Astrocyte of the spinal cord (primary cell): ENCODE data around the gene RRBP1.

Experiments used
- DNase-seq: peaks from one replicate; pipeline ENCODE4 v3.0.0; 2011; ENCODE audit warnings: low read depth, low spot score
- H3K4me3 ChIP-seq: 2 replicates; pipeline ENCODE4 v1.5.1; 2011; ENCODE audit warnings: low read depth, mild to moderate bottlenecking, low read length, moderate library complexity
- CTCF ChIP-seq: IDR thresholded peaks from 2 replicates; pipeline ENCODE4 v1.5.1; 2012; ENCODE audit warnings: low read depth, mild to moderate bottlenecking, low read length, inconsistent platforms
- in situ Hi-C: cut with HindIII; loops from 2 replicates; pipeline ENCODE4 v1.10.0; 2017; ENCODE audit warnings: low sequenced_read_pairs

RRBP1 gene

GRCh38 chr20:17657898-17658647 lies 24.0 kb downstream of the RRBP1 start:
- no peak overlapping the region for H3K4me3 ChIP-seq
- TF ChIP-seq CTCF, result no peak
- in situ Hi-C loops, result no loop called here
- DNase-seq, result no peak

GRCh38 chr20:17657079-17657825 lies 24.8 kb downstream of the RRBP1 start:
- no peak overlapping the region for H3K4me3 ChIP-seq
- DNase-seq, result no peak
- in situ Hi-C loops, result no loop called here
- TF ChIP-seq CTCF, result no peak

- DNase-seq, result peak; percentile 37
- in situ Hi-C loops, result no loop called here
- no peak for TF ChIP-seq CTCF
- H3K4me3 ChIP-seq, result no peak overlapping the region
Observed at GRCh38 chr20:17655865-17656479, 26.1 kb downstream of the RRBP1 start.

GRCh38 chr20:17655286-17655651 lies 26.8 kb downstream of the RRBP1 start:
- H3K4me3 ChIP-seq, result no peak overlapping the region
- no peak for TF ChIP-seq CTCF
- in situ Hi-C loops, result no loop called here
- DNase-seq, result no peak

- peak; percentile 47 for DNase-seq
- in situ Hi-C loops, result no loop called here
- peak; percentile 75 for TF ChIP-seq CTCF
- H3K4me3 ChIP-seq, result no peak overlapping the region
Observed at GRCh38 chr20:17654649-17655285, 27.3 kb downstream of the RRBP1 start.

- no peak for DNase-seq
- in situ Hi-C loops, result no loop called here
- no peak for TF ChIP-seq CTCF
- no peak overlapping the region for H3K4me3 ChIP-seq
Observed at GRCh38 chr20:17653835-17654648, 28.0 kb downstream of the RRBP1 start.
